ENCODE measurements around the gene LDLRAD3.

LDLRAD3 gene

DNA sequence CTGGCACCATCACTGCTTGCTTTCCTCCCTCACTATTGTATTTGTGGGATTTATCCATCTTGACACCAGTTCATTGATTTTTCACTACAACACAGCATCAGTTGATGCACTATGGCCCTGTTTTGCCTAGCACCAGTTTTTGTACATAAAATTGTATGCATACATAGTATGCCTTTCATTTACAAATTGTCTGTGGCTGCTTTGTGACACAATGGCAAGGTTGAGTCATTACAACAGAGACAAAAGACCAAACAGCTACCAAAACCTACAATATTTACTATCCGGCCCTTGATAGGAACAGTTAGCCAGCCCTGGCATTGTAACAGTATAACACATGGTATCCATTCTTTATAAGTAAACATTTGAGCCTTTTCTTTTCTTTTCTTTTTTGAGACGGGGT lies 150.3 kb downstream of the LDLRAD3 start:
- Histone ChIP-seq H3K4me2 (ENCODE audit: low read length) (no peak overlapping the region), H4K20me1 (ENCODE audit: insufficient read depth, low read length) (no peaks in the 10 kb centered on the region), H3K27ac (ENCODE audit: low read length) (no peak overlapping the region), H3K9ac (ENCODE audit: low read length) (no peak overlapping the region), H2AFZ (ENCODE audit: low read depth, low read length) (no peak overlapping the region), H3K79me2 (ENCODE audit: low read length) (no peaks in the 10 kb centered on the region), H3K9me3 (ENCODE audit: insufficient read depth, low read length) (no peaks in the 10 kb centered on the region), H3K4me3 (ENCODE audit: low read length) (no peak overlapping the region), H3K27me3 (ENCODE audit: low read depth, low read length) (peaks cover 51% of the 10 kb centered on the region), H3K36me3 (replicated peaks; ENCODE audit: low read depth, low read length) (no peaks in the 10 kb centered on the region), H3K4me1 (ENCODE audit: low read length) (no peaks in the 10 kb centered on the region)
- TF ChIP-seq, protein P1, sequence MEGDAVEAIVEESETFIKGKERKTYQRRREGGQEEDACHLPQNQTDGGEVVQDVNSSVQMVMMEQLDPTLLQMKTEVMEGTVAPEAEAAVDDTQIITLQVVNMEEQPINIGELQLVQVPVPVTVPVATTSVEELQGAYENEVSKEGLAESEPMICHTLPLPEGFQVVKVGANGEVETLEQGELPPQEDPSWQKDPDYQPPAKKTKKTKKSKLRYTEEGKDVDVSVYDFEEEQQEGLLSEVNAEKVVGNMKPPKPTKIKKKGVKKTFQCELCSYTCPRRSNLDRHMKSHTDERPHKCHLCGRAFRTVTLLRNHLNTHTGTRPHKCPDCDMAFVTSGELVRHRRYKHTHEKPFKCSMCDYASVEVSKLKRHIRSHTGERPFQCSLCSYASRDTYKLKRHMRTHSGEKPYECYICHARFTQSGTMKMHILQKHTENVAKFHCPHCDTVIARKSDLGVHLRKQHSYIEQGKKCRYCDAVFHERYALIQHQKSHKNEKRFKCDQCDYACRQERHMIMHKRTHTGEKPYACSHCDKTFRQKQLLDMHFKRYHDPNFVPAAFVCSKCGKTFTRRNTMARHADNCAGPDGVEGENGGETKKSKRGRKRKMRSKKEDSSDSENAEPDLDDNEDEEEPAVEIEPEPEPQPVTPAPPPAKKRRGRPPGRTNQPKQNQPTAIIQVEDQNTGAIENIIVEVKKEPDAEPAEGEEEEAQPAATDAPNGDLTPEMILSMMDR (IDR thresholded peaks at IDR 0.05; ENCODE audit: low read depth, low read length) = no peak
- TF ChIP-seq EZH2phosphoT487 (IDR thresholded peaks at IDR 0.05; ENCODE audit: low read depth) = no peak

GRCh38 chr11:36095716-36096115 lies 151.9 kb downstream of the LDLRAD3 start:
- H3K9me3 ChIP-seq (ENCODE audit: insufficient read depth, low read length) = no peaks in the 10 kb centered on the region
- no peak overlapping the region for H3K27ac ChIP-seq (ENCODE audit: low read length)
- no peaks in the 10 kb centered on the region for H3K36me3 ChIP-seq (replicated peaks; ENCODE audit: low read depth, low read length)
- H3K9ac ChIP-seq (ENCODE audit: low read length) = no peak overlapping the region
- H3K4me1 ChIP-seq (ENCODE audit: low read length) = no peaks in the 10 kb centered on the region
- no peaks in the 10 kb centered on the region for H3K79me2 ChIP-seq (ENCODE audit: low read length)
- no peak overlapping the region for H2AFZ ChIP-seq (ENCODE audit: low read depth, low read length)
- H3K4me2 ChIP-seq (ENCODE audit: low read length) = no peak overlapping the region
- no peak overlapping the region for H3K4me3 ChIP-seq (ENCODE audit: low read length)
- H3K27me3 ChIP-seq (ENCODE audit: low read depth, low read length) = peaks cover 46% of the 10 kb centered on the region
- no peaks in the 10 kb centered on the region for H4K20me1 ChIP-seq (ENCODE audit: insufficient read depth, low read length)
- TF ChIP-seq EZH2phosphoT487 (IDR thresholded peaks at IDR 0.05; ENCODE audit: low read depth) = no peak
- TF ChIP-seq, protein P1 (IDR thresholded peaks at IDR 0.05; ENCODE audit: low read depth, low read length) = no peak

GRCh38 chr11:36097219-36097650 lies 153.4 kb downstream of the LDLRAD3 start:
- no peak overlapping the region for H3K4me3 ChIP-seq (ENCODE audit: low read length)
- H3K4me1 ChIP-seq (ENCODE audit: low read length) = no peaks in the 10 kb centered on the region
- no peaks in the 10 kb centered on the region for H3K36me3 ChIP-seq (replicated peaks; ENCODE audit: low read depth, low read length)
- no peaks in the 10 kb centered on the region for H4K20me1 ChIP-seq (ENCODE audit: insufficient read depth, low read length)
- peaks cover 34% of the 10 kb centered on the region for H3K27me3 ChIP-seq (ENCODE audit: low read depth, low read length)
- H3K9ac ChIP-seq (ENCODE audit: low read length) = no peak overlapping the region
- H3K79me2 ChIP-seq (ENCODE audit: low read length) = no peaks in the 10 kb centered on the region
- H3K27ac ChIP-seq (ENCODE audit: low read length) = no peak overlapping the region
- no peak overlapping the region for H2AFZ ChIP-seq (ENCODE audit: low read depth, low read length)
- no peak for TF ChIP-seq EZH2phosphoT487 (IDR thresholded peaks at IDR 0.05; ENCODE audit: low read depth)
- H3K4me2 ChIP-seq (ENCODE audit: low read length) = no peak overlapping the region
- no peaks in the 10 kb centered on the region for H3K9me3 ChIP-seq (ENCODE audit: insufficient read depth, low read length)

- Histone ChIP-seq H3K4me1 (ENCODE audit: low read length) (no peaks in the 10 kb centered on the region), H3K4me3 (ENCODE audit: low read length) (no peak overlapping the region), H3K9ac (ENCODE audit: low read length) (no peak overlapping the region), H4K20me1 (ENCODE audit: insufficient read depth, low read length) (no peaks in the 10 kb centered on the region), H3K9me3 (ENCODE audit: insufficient read depth, low read length) (no peaks in the 10 kb centered on the region), H3K27ac (ENCODE audit: low read length) (no peak overlapping the region), H3K4me2 (ENCODE audit: low read length) (no peak overlapping the region), H3K79me2 (ENCODE audit: low read length) (no peaks in the 10 kb centered on the region), H3K36me3 (replicated peaks; ENCODE audit: low read depth, low read length) (no peaks in the 10 kb centered on the region), H3K27me3 (ENCODE audit: low read depth, low read length) (peaks cover 31% of the 10 kb centered on the region), H2AFZ (ENCODE audit: low read depth, low read length) (no peak overlapping the region)
- TF ChIP-seq, protein P1 (IDR thresholded peaks at IDR 0.05; ENCODE audit: low read depth, low read length) = no peak
- TF ChIP-seq EZH2phosphoT487 (IDR thresholded peaks at IDR 0.05; ENCODE audit: low read depth) = no peak
Measured at GRCh38 chr11:36098087-36098486, 154.2 kb downstream of the LDLRAD3 start.
